ENCODE results near the gene RLBP1. TPM values are rescaled to one million over a fixed set of nuclear protein-coding genes. Genes with fewer than 3 reads are reported as not detected.

RLBP1 gene
- total RNA-seq, 1 donor from 2014 or later = not detected

DNA sequence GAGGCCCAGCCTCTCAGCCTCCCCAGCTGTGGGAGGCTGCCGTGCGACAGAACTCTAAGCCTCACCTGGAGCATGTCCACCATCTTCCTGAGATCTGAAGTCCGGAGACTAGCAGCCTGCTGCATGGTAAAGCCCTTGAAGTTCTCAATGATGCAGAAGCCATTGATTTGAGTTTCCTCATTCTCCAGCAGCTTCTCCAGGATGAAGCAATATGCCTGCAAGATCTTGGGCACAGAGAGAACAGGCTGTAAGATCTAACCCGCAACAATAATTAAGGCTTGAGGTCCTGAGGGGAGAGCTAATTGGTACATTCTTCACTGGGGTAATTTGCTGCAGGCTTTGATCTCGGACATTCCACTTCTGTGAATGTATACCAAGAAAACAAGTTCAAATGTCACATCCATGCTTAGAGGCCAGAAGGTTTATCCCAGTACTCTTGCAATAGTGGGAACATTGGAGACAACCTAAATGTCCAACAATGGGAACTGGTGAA, 9.7 kb downstream of the RLBP1 start:
- intact Hi-C loops (cut with DNase I) = no loop called here
- DNase-seq (no peak), ATAC-seq (ENCODE audit: poor library complexity) (no peak)

DNA sequence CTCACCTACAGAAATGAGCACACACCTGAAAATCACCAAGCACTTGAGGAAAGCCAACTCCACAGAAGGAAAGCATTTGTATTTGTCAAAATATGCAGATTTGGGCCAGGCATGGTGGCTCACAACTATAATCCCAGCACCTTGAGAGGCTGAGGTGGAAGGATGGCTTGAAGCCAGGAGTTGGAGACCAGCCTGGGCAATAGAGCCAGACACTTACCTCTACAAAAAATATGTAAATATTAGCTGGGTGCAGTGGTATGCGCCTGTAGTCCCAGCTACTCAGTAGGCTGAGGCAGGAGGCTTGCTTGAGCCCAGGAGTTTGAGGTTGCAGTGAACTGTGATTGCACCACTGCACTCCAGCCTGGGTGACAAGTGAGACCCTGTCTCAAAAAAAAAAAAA, 12.3 kb downstream of the RLBP1 start:
- intact Hi-C loops (cut with DNase I) = no loop called here
- ATAC-seq (ENCODE audit: poor library complexity) (no peak), DNase-seq (no peak)

DNA sequence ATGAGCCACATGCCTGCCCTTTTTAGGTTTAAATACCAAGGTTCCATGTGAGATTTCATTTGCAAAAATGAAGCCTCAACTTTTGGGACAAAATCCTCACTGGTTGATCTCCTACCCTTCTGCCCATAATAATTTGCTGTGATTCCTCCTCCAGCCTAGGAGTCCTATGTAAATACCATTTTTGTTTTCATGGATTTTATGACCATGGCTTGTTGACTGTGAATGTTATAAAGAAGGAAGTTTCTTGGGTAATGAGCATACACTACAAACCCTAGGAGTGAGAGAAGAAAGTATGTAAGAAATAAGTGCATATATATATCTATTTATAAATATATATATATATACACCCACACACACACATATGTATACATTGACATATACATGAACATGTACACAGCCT, 13.1 kb downstream of the RLBP1 start:
- ATAC-seq (ENCODE audit: poor library complexity) (no peak), DNase-seq (no peak)
- intact Hi-C loops (cut with DNase I) = no loop called here

DNA sequence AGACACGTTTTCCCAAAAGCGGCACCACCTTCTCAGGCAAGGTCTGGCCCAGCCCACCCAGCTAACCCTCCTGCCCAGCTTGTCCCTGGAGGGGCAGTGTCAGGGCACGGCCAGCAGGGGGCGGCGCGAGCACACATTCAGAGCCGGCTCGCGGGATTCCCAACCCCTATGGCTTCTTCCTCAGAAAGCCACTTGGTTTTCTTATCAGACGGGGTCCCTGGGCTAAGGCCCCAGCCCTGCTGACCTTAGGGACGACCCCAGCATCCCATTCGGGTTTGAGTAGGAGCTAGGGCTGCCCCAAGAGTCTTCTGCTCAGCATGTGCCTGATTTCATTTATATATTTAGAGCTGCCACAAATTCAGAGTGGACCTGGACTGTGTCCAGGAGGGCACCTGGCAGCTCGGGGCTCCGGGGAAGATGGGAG, 14.5 kb downstream of the RLBP1 start:
- peak; percentile 85 for DNase-seq
- ATAC-seq (ENCODE audit: poor library complexity) = peak; percentile 89
- intact Hi-C loops (cut with DNase I) = no loop called here

DNA sequence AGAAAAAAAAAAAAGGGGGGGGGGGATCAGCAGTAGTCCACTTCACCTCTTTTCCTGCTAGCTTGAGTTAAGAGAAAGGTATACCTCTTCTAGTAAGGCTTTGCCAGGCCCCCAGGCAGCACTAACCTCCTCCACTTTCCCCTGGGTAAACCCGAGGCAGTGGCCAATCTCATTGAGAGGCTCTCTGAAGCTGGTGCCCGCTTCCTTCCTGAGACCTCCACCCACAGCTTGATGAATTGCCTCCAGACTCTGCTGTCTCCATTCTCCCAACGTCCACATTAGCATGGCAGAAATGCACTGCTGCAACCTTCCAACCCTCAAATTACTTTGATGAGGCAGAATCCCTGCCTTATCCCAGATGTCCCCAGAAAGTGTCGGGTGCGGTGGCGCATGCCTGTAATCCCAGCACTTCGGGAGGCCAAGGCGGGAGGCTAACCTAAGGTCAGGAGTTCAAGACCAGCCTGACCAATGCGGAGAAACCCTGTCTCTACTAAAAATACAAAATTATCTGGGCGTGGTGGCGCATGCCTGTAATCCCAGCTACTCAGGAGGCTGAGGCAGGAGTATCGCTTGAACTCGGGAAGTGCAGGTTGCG, 15.3 kb downstream of the RLBP1 start:
- ATAC-seq (ENCODE audit: poor library complexity) (no peak), DNase-seq (no peak)
- intact Hi-C loops (cut with DNase I) = no loop called here

DNA sequence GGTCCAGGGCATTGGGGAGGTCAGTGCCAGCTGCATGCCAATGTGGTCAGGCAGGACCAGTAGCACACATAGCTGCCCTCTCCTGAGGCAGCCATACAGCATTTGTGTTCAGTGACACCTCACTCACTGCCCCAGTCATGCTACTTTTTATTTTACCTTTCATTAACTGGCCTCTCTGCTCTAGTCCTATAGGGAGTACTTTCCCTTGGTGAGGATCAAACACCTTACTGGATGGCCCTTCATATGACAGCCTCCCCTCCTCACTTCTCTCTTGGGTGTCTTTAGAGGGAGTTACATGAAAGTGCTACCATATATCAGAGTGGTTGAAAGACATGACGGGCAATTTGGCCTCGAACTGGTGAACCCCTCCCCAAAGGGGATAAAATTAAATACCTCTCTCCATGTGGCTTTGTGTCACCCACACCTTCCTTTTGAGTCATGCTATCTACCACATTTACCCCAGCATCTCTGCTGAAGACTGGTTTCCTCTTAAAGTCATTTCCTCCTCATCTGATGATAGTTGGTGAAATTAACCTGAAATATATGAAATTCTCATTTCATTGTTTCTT, 17.6 kb downstream of the RLBP1 start:
- ATAC-seq (ENCODE audit: poor library complexity) = no peak

DNA sequence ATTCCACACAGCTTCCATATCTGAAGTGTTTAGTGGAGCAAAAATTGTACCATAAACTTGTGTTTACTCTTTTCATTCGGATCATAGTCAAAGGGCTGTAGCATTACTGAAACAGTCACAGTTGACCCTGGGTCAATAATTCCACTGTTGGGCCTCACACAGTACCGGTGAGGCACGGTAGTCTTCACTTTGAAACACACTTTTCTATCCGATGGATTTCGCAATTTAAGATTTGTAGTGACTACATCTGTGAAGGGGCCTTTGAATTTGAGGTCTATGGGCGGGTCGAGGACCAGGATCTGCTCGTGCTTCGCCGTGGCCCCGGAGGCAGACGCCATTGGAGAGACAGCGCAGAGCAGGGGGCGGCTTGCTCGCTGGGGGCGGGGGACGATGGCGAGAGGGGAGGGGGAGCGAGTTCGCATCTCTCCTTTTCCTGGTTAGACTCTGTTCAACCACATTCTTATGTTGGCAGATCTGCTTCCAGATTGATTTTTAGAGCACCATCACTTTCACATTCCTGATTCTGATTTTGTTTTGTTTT, 19.8 kb downstream of the RLBP1 start:
- DNase-seq = no peak
- intact Hi-C loops (cut with DNase I) = no loop called here
- no peak for ATAC-seq (ENCODE audit: poor library complexity)

More for the DNA sequence above, 17.6 kb downstream of the RLBP1 start:
- intact Hi-C loops (cut with DNase I) = no loop called here
- no peak for DNase-seq

DNA sequence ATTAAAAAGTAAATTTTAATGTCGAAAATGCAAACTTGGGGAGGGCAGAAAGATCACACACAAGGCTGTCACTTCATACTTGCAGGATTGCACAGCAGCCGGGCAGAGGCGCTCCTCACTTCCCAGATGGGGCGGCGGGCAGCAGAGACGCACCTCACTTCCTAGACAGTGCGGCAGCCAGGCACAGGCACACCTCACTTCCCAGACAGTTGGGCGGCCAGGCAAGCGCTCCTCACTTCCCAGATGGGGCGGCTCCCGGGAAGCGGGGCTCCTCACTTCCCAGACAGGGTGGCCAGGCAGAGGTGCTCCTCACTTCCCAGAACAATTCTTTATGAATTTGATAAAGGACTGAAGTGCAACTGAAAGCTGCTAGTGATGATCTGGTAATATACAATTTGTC, 21.2 kb downstream of the RLBP1 start:
- ATAC-seq (ENCODE audit: poor library complexity) (no peak), DNase-seq (no peak)
- intact Hi-C loops (cut with DNase I) = no loop called here

DNA sequence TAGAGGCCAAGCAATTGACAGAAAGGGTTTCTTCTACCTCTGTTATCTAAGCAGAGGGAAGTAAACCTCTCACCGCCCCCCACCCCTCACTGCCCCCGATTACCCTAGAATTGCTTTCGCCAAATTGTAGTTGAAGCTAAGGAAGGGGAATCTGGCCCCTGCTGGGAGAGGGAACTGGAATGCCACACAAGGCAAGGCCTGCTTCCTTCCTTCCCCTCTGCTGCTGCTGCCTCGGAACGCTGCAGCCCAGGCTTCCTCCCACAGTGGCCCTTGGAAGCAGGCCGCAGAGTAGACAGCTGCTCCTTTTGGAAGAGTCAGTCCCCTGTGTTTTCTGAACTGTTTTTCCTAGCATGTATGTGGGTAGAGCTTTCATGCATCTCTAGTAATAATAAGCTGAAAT, 21.6 kb downstream of the RLBP1 start:
- ATAC-seq (ENCODE audit: poor library complexity) (no peak), DNase-seq (no peak)
- intact Hi-C loops (cut with DNase I) = no loop called here

DNA sequence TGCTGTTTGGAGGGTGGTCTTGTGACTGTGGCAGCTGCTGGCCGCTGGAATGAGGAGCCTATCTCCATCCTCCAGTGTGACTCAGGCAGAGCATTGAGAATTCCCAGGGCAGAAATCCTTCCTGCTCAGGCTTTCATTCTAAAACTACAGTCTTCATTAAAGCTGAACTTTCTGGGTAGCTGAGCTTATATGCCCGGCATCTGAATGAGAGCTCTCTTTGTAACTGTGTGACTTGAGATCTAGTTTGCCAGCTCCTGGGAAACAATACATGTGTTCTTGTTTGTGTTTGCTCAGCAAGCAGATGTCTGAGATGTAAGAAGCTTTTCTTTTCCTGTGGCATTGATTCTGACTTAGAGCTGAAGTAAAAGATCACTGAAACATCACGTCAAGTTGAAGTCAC, 22.4 kb downstream of the RLBP1 start:
- no peak for DNase-seq
- intact Hi-C loops (cut with DNase I) = no loop called here
- peak; percentile 12 for ATAC-seq (ENCODE audit: poor library complexity)

DNA sequence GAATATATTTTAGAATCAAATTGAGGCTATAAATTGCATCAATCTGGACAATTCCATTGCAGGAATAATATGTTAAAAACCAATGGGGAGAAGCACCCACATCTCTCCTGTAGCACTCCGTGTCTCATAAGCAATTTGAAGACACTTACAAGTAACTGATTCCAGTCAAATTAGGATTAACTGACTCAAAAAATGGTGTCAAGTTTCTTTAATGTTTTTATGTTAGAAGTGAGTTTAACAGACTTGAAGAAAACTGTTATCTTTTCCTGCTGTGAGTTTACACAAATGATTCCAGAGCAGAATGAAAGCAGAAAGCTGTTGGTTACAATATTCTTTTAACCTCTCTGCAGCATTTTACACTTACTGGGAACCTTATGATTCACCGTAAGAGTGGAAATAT, 23.2 kb downstream of the RLBP1 start:
- no peak for ATAC-seq (ENCODE audit: poor library complexity)
- intact Hi-C loops (cut with DNase I) = no loop called here
- no peak for DNase-seq

DNA sequence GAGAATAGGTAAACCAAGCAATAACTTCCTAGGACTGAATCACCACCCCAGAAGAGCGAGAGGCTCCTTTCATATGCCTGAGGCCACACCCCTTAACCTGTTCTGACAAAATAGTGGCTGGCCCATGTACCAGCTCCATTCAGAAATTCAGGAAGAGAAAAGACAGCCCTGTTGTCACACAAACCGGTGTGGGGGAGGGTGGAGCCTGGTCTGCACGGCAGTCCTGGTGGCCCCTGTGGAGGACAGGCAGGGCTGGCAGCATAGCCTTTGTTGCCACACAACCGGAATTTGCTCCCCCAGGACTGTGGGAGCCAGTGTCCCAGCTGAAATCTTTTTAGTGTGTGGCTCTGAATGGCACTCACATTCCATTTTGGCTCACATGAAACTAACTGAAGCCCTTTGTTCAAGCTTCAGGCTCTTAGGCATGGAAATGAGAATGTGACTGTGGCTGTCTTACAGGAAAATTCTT, 23.8 kb downstream of the RLBP1 start:
- ATAC-seq (ENCODE audit: poor library complexity) (peak; percentile 17), DNase-seq (no peak)
- intact Hi-C loops (cut with DNase I) = no loop called here

DNA sequence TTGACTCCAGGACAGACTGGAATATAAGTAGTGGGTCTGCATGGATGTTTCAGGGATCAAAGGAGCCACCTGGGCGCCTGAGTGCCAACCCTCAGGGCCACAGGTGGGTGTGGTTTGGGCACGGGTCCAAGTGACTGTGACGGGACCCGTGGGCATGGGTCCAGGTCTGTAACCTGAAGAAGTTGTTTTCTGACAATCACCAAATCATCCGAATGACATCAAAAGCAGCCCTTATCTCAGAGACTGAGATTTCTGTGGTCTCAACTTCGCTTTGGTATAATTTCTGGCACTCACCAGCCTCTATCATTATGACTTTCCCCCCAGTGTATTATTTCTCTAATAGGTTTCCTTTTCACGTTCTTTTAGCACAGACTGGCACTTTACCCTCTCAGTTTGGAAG, 24.4 kb downstream of the RLBP1 start:
- ATAC-seq (ENCODE audit: poor library complexity) (no peak), DNase-seq (no peak)
- intact Hi-C loops (cut with DNase I) = no loop called here

DNA sequence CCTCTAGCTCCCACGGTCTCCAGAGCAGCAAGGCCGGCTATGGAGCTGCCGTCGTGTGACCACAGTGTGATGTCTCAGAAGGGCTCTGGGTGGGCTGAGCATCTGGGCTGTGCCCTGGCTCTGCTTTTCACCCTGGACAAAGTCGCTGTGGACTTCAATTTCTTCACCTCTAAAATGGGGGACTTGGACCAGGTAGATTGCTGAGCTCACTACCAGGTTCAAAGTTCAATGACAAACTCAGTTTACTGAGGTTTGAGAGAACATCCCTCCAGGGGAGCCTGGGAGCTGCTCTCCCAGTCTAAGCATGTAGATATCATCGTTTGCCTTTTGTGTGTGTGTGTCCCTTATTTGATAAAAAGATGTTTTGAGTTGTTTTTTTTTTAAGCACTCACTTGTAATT, 25.1 kb downstream of the RLBP1 start:
- intact Hi-C loops (cut with DNase I) = no loop called here
- DNase-seq (no peak), ATAC-seq (ENCODE audit: poor library complexity) (peak; percentile 5)

DNA sequence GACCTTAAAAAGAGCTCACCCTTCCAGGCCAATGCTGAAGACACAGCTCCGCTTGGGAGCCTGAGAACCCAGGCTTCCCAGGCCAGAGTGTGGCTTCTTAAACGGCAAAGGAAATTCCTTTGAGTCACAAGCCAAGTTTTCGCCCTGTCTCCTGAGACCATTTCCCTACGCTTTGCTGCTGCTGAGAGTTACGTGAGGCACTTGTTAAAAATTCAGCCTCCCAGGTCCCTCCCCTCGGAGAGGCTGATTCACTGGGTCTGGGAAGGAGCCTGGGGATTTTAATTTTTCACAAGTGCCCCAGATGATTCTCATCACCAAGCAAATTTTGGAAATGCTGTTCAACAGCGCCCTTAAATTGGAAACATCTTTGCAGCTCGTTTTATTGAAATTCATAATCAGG, 25.5 kb downstream of the RLBP1 start:
- DNase-seq (no peak), ATAC-seq (ENCODE audit: poor library complexity) (peak; percentile 27)
- intact Hi-C loops (cut with DNase I) = no loop called here

DNA sequence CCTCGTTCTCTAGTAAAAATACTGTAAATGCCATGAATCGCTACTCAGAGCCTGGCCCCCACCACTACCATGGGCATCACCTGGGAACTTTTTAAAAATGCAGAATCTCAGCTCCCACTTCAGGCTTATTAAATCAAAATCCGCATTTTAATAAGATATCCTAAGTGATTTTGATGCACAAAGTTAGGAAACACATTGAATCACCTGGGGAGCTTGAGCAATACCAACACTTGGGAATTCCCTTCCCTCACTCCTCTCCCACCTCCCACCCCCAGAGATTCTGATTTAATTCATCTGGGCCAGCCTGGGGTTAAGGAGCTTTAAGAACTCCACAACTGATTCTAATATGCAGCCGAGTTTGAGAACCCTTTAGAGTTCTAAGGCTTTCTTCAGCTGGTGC, 26.8 kb downstream of the RLBP1 start:
- intact Hi-C loops (cut with DNase I) = no loop called here
- DNase-seq = no peak
- ATAC-seq (ENCODE audit: poor library complexity) = no peak

DNA sequence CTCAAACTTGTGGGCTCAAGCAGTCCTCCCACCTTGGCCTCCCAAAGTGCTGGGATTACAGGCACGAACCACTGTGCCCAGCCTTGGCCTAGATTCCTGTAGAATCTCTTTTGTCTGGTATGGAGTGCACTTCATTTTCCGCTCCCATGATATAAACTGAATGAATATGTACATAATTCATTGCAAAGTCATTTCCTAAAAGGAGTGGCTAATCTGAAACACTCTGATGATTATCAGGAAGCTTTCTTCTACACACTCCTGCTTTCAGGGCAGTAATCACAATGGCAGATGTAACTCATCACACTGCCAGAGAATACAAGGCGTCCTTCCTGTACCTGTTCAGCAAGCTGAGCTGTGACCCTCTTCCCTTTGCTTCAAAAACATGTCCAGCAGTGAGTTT, 28.6 kb downstream of the RLBP1 start:
- ATAC-seq (ENCODE audit: poor library complexity) (no peak), DNase-seq (no peak)
- intact Hi-C loops (cut with DNase I) = no loop called here

DNA sequence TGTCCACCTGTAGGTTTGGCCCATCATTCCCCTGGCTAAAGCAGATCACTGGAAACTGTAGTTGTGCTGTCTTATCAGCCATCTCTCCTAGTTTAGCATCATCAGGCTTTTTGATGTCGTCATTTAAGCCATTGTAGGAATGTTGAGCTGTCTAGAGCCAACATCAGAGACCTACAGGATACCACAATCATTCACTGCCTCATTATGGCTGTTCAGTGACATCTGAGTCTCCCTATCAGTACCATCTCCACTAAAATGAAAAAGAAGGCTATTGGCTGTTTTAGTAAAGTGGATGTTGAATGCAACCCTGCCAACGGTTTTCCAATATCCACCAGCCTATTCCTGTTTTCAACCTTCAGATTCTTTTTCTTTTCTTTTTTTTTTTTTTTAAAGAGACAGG, 29.2 kb downstream of the RLBP1 start:
- no peak for ATAC-seq (ENCODE audit: poor library complexity)
- intact Hi-C loops (cut with DNase I) = no loop called here
- no peak for DNase-seq

DNA sequence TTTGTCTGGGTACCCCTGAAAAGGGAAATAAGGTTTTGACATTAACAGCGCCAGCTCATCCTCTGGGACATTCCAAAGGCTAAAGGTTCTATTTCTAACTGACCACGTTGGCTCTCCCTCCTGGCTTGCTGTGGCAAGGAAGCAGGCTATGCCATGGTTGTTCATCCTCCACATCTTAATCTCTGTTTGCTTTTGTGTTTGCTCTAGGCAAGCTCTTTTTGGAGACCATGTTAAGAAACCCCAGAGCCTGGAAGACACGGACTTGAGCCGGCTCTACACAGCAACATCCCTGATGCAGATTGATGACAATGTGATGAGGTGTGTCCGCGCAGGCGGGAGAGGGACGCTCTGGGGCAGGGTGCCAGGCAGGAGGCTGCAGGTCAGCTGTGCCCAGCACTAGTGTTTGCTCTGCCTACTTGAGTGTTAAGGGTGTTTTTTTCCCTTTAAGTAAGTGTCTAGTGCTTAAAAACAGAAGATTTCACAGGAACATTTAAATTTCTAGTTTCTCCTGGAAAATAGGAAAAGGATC, 33.3 kb downstream of the RLBP1 start:
- ATAC-seq (ENCODE audit: poor library complexity) = no peak
- intact Hi-C loops (cut with DNase I) = no loop called here

DNA sequence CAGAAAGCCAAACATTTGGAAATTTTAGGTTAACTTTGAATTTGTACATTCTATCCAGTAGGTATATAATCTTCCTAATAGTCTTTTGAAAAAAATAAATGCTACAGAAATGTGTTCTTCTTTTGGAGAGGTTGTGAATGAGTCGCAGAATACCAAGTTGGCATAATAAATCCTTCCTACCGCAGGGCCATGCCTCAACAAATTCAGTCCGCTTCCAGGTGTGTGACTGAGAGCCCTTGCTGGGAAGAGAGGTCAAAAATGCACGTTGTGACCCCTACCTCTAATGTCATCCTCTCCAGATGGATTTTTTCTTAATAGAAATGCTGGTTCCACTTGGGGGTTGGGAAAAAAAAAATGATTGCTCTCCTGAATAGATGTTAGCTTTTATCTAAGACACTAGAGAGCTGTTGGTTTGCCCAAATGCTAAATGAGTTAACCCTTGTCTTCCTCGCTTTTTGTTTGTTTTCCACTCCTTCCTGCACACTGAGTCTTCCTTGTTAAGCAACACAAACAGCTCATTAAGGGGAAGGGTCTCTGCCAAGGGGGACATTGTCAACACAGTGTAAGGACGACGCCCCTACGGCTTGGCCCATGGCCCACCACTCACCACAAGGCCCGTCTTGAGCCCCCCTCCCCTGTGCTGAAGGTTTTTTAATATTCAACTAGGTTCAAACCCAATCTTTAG, 33.9 kb downstream of the RLBP1 start:
- intact Hi-C loops (cut with DNase I) = no loop called here
- DNase-seq = no peak
- ATAC-seq (ENCODE audit: poor library complexity) = no peak

More for the DNA sequence above, 33.3 kb downstream of the RLBP1 start:
- DNase-seq = no peak

Data from Right ventricle myocardium superior (tissue), 1 donor.